ENCODE results near the gene UVRAG. TPM values are rescaled to one million over a fixed set of nuclear protein-coding genes. Genes with fewer than 3 reads are reported as not detected.
A peak's percentile ranks its signal among the peaks of the same experiment; 100 is the strongest.

UVRAG gene
- polyA plus RNA-seq, 1 donor = 13.8 TPM

DNA sequence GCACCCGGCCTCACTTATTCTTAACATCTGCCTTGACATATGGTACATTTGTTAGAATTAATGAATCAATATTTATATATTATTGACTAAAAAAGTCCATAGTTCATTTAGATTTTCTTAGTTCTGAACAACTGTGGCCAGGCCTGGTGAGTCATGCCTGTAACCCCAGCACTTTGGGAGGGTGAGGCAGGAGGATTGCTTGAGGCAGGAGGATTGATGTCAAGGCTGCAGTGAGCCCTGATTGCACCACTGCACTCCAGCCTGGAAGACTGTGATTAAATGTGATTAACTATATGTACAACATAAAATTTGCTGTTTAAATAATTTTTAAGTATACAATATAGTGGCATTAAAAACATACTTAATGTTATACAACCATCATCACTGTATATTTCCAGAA is 5.6 kb downstream of the UVRAG start:
- no peaks in the 10 kb centered on the region for H3K36me3 ChIP-seq (ENCODE audit: control insufficient read depth, insufficient read depth, low read length)
- H3K9me3 ChIP-seq (ENCODE audit: control insufficient read depth, low read depth, low read length) = peaks cover under 1% of the 10 kb centered on the region
- no peak overlapping the region for H3K27ac ChIP-seq (ENCODE audit: low read length)
- WGBS (ENCODE audit: insufficient coverage, low lambda C conversion rate) = no CpG with 5 or more reads among the region's 1 CpG
- no peak overlapping the region for H3K4me3 ChIP-seq (ENCODE audit: low read length)
- no peaks in the 10 kb centered on the region for H3K27me3 ChIP-seq (ENCODE audit: control insufficient read depth, insufficient read depth, low read length)
- no peak for DNase-seq
- peaks cover 20% of the 10 kb centered on the region for H3K4me1 ChIP-seq (ENCODE audit: control insufficient read depth, insufficient read depth, low read length)

DNA sequence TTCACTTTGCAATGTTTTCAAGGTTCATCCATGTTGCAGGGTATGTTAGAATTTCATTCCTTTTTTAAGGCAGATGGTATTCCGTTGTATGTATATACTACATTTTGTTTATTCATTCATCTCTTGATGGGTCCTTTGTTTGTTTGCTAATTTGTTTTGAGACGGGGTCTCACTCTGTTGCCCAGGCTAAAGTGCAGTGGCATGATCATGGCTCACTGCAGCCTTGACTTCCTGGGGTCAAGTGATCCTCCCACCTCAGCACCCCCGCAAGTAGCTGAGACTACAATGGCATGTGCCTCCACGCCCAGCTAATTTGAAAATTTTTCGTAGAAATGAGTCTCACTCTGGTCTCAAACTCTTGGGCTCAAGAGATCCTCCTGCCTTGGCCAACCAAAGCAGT is 6.2 kb downstream of the UVRAG start:
- WGBS (ENCODE audit: insufficient coverage, low lambda C conversion rate) = no CpG with 5 or more reads among the region's 5 CpGs
- no peaks in the 10 kb centered on the region for H3K27me3 ChIP-seq (ENCODE audit: control insufficient read depth, insufficient read depth, low read length)
- DNase-seq = no peak
- no peak overlapping the region for H3K4me3 ChIP-seq (ENCODE audit: low read length)
- peaks cover 20% of the 10 kb centered on the region for H3K4me1 ChIP-seq (ENCODE audit: control insufficient read depth, insufficient read depth, low read length)
- no peak overlapping the region for H3K27ac ChIP-seq (ENCODE audit: low read length)
- no peaks in the 10 kb centered on the region for H3K9me3 ChIP-seq (ENCODE audit: control insufficient read depth, low read depth, low read length)
- H3K36me3 ChIP-seq (ENCODE audit: control insufficient read depth, insufficient read depth, low read length) = no peaks in the 10 kb centered on the region

DNA sequence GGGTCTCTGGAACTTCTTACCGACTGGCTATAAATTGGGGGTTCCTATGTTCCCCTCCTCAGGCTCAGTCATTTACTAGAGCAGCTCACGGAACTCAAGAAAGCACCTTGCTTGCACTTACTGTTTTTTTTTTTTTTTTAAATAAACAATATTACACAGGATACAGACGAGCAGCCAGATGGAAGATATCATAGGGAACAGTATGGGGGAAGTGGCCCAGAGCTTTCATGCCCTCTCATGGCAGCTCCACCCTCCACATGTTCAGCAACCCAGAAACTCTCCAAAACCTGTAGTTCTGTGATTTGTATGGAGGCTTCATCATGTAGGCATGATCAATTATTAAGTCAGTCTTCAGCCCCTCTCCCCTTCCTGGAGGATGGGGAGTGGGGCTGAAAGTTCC is 7.5 kb downstream of the UVRAG start:
- Histone ChIP-seq H3K9me3 (ENCODE audit: control insufficient read depth, low read depth, low read length) (no peaks in the 10 kb centered on the region), H3K4me3 (ENCODE audit: low read length) (no peak overlapping the region), H3K27ac (ENCODE audit: low read length) (no peak overlapping the region), H3K27me3 (ENCODE audit: control insufficient read depth, insufficient read depth, low read length) (no peaks in the 10 kb centered on the region), H3K4me1 (ENCODE audit: control insufficient read depth, insufficient read depth, low read length) (peaks cover 7% of the 10 kb centered on the region), H3K36me3 (ENCODE audit: control insufficient read depth, insufficient read depth, low read length) (no peaks in the 10 kb centered on the region)
- DNase-seq = no peak
- no CpG with 5 or more reads among the region's 3 CpGs for WGBS (ENCODE audit: insufficient coverage, low lambda C conversion rate)

DNA sequence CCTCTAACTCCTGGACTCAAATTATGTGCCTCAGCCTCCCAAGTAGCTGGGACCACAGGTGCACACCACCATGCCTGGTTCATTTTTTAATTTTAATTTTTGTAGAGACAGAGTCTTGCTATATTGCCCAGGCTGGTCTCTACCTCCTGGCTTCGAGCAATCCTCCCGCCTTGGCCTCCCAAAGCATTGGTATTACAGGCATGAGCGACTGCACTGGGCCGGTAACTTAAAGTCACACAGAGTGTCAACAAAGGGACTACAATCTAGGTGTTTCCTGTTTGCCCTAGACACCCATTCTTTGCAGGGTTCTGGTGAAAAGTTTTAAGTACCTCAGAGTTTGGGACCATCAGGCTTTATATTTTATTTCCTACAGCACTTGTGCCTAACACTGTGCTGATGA is 8.4 kb downstream of the UVRAG start:
- peaks cover 7% of the 10 kb centered on the region for H3K4me1 ChIP-seq (ENCODE audit: control insufficient read depth, insufficient read depth, low read length)
- H3K27ac ChIP-seq (ENCODE audit: low read length) = no peak overlapping the region

DNA sequence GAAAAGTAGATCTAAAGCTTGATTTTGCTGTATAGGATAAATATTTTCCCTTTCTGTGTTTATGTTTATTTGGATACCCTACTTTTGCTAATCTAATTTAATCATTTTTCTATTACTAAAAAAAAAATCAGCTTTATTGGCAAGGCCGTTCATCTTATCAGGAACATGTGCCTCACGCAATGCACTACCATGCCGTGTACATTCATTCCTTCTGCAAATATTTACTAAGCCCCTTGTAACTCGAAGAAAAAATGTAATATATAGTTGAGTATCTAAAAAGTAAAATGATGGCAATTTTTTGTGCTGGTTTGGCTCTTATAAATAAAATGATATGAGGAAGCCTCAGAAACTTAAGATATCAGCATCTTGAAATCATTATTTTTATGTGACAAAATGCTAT is 8.9 kb downstream of the UVRAG start:
- H3K9me3 ChIP-seq (ENCODE audit: control insufficient read depth, low read depth, low read length) = no peaks in the 10 kb centered on the region
- H3K36me3 ChIP-seq (ENCODE audit: control insufficient read depth, insufficient read depth, low read length) = no peaks in the 10 kb centered on the region
- no peak overlapping the region for H3K27ac ChIP-seq (ENCODE audit: low read length)
- no CpG with 5 or more reads among the region's 4 CpGs for WGBS (ENCODE audit: insufficient coverage, low lambda C conversion rate)
- peaks cover 7% of the 10 kb centered on the region for H3K4me1 ChIP-seq (ENCODE audit: control insufficient read depth, insufficient read depth, low read length)
- H3K27me3 ChIP-seq (ENCODE audit: control insufficient read depth, insufficient read depth, low read length) = no peaks in the 10 kb centered on the region
- no peak overlapping the region for H3K4me3 ChIP-seq (ENCODE audit: low read length)
- DNase-seq = no peak

More for the DNA sequence above, 8.4 kb downstream of the UVRAG start:
- DNase-seq = no peak
- Histone ChIP-seq H3K36me3 (ENCODE audit: control insufficient read depth, insufficient read depth, low read length) (no peaks in the 10 kb centered on the region), H3K9me3 (ENCODE audit: control insufficient read depth, low read depth, low read length) (no peaks in the 10 kb centered on the region), H3K4me3 (ENCODE audit: low read length) (no peak overlapping the region), H3K27me3 (ENCODE audit: control insufficient read depth, insufficient read depth, low read length) (no peaks in the 10 kb centered on the region)
- no CpG with 5 or more reads among the region's 4 CpGs for WGBS (ENCODE audit: insufficient coverage, low lambda C conversion rate)

DNA sequence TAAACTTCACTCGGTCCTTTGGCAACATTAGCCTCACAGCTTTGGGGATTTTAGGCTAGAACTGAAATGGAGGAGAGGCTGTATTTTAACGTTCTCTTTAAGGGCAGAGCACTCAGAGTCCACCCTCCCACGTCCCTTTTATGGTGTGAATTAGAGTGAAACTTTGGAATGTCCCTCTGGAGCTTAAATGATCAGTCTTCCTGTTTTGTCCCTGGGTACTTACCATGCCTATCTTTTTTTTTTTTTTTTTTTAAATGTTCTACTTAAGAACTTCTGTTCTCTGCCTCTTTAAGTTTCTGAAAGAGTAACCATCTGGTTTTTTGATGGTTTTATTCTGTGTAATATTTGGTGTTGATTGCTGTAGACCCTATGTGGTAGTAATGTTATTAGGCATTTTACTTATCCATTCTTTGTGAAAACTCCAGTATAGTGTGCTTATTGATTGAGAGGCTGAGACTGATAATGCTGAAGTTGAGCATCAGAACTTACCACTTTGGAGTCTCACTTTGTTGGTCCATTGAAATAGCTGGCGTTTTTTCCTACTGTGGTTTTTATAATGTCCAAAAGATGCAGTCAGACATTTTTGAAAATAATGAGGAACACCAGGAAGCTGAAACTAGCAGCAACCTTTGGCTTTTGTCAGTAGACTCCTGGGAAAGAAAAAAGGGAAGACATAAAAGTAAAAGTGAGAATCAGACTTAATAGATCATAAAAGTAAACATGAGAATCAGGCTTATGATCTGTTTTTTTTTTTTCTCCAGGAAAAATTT is 11.6 kb downstream of the UVRAG start:
- no CpG with 5 or more reads among the region's 4 CpGs for WGBS (ENCODE audit: insufficient coverage, low lambda C conversion rate)
- no peak for DNase-seq
- H3K27me3 ChIP-seq (ENCODE audit: control insufficient read depth, insufficient read depth, low read length) = no peaks in the 10 kb centered on the region
- H3K27ac ChIP-seq (ENCODE audit: low read length) = no peak overlapping the region
- no peaks in the 10 kb centered on the region for H3K9me3 ChIP-seq (ENCODE audit: control insufficient read depth, low read depth, low read length)
- no peak overlapping the region for H3K4me3 ChIP-seq (ENCODE audit: low read length)
- H3K4me1 ChIP-seq (ENCODE audit: control insufficient read depth, insufficient read depth, low read length) = peaks cover 7% of the 10 kb centered on the region
- H3K36me3 ChIP-seq (ENCODE audit: control insufficient read depth, insufficient read depth, low read length) = no peaks in the 10 kb centered on the region

DNA sequence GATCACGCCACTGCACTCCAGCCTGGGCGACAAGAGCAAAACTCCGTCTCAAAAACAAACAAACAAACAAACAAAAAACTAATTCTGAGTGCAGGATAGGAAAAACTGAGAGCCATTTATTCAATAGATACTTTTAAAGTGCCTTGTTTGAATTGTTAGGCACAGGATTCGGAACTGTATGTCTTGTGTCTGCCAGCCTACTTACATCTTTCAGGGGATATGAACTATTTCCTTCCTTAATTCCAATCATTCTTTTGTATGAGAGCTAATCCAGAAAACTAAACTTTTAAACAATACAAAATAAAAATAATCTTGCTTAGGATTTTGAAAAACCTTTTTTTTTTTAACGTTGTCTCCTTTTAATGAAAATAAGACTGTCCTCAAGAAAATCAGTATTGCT is 12.6 kb downstream of the UVRAG start:
- no peaks in the 10 kb centered on the region for H3K36me3 ChIP-seq (ENCODE audit: control insufficient read depth, insufficient read depth, low read length)
- H3K4me1 ChIP-seq (ENCODE audit: control insufficient read depth, insufficient read depth, low read length) = peaks cover 7% of the 10 kb centered on the region
- no peak overlapping the region for H3K27ac ChIP-seq (ENCODE audit: low read length)
- no peak overlapping the region for H3K4me3 ChIP-seq (ENCODE audit: low read length)
- no peaks in the 10 kb centered on the region for H3K27me3 ChIP-seq (ENCODE audit: control insufficient read depth, insufficient read depth, low read length)
- no peaks in the 10 kb centered on the region for H3K9me3 ChIP-seq (ENCODE audit: control insufficient read depth, low read depth, low read length)
- 95% methylated on average over 2 of the region's 5 CpGs for WGBS (ENCODE audit: insufficient coverage, low lambda C conversion rate)
- DNase-seq = no peak

DNA sequence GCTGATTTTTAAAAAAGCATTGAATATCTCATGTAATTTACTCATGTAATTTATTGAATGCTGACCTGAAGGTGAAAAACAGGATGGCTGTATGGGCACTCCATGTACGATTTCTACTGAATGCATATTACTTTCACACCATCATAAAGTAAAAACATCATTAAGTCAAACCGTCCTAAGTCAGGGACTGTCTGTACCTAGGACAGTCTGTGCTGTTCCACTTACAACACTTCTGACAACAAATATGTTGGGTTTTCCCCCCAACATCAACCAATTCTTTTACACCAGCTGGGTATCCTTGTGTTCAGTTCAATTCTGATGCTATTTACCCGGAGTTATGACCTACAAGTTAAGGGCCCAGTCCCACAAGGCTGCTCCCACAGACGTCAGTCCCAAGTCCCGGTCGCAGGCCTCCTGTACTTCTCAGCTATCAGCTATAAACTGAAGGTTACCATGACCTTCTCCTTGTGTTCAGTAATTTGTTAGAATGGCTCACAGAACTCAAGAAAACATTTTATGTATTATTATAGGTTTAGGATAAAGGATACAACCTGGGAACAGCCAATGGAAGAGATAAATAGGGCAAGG is 17.0 kb downstream of the UVRAG start:
- H3K27ac ChIP-seq (ENCODE audit: low read length) = no peak overlapping the region
- no CpG with 5 or more reads among the region's 6 CpGs for WGBS (ENCODE audit: insufficient coverage, low lambda C conversion rate)
- no peak overlapping the region for H3K4me3 ChIP-seq (ENCODE audit: low read length)
- H3K4me1 ChIP-seq (ENCODE audit: control insufficient read depth, insufficient read depth, low read length) = no peaks in the 10 kb centered on the region
- H3K36me3 ChIP-seq (ENCODE audit: control insufficient read depth, insufficient read depth, low read length) = no peaks in the 10 kb centered on the region
- H3K9me3 ChIP-seq (ENCODE audit: control insufficient read depth, low read depth, low read length) = no peaks in the 10 kb centered on the region
- peak in 1 of 2 donors; percentile 20 for DNase-seq
- no peaks in the 10 kb centered on the region for H3K27me3 ChIP-seq (ENCODE audit: control insufficient read depth, insufficient read depth, low read length)

DNA sequence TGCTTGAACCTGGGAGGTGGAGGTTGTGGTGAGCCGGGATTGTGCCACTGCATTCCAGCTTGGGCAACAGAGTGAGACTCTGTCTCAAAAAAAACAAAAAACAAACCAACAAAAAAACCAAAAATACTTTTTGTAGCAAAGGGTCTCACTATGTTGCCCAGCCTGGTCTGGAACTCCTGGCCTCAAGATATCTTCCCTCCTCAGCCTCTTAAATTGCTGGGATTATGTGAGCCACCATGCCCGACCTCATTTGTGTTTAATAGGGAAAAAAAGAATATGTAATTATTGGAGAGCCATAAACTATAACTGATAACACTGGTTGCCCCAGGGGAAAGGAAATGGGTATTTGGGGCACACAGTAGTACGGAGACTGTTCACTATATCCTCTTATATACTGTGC is 19.7 kb downstream of the UVRAG start:
- Histone ChIP-seq H3K9me3 (ENCODE audit: control insufficient read depth, low read depth, low read length) (no peaks in the 10 kb centered on the region), H3K27me3 (ENCODE audit: control insufficient read depth, insufficient read depth, low read length) (no peaks in the 10 kb centered on the region), H3K36me3 (ENCODE audit: control insufficient read depth, insufficient read depth, low read length) (peaks cover 2% of the 10 kb centered on the region), H3K27ac (ENCODE audit: low read length) (no peak overlapping the region), H3K4me3 (ENCODE audit: low read length) (no peak overlapping the region), H3K4me1 (ENCODE audit: control insufficient read depth, insufficient read depth, low read length) (no peaks in the 10 kb centered on the region)
- no CpG with 5 or more reads among the region's 3 CpGs for WGBS (ENCODE audit: insufficient coverage, low lambda C conversion rate)
- DNase-seq = no peak

DNA sequence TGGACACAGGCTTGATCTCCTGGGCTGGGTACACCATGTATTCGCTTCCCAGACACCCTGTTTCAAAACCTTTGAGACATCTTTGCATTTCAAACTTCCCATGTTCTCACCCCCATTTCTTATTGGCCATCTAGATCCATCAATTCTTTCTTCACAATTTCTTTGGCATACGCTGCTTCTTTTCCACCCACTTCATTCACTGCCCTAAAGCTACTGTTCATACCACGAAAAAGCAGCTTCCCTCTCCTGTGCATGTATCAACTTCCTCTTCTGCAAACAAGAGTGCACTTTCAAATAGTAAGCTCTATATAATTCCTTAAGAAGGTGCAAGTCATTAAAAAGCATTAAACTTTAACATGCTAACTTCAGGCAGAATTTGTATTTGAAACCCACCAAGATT is 21.4 kb downstream of the UVRAG start:
- DNase-seq = no peak
- Histone ChIP-seq H3K36me3 (ENCODE audit: control insufficient read depth, insufficient read depth, low read length) (peaks cover 2% of the 10 kb centered on the region), H3K4me3 (ENCODE audit: low read length) (no peak overlapping the region), H3K27ac (ENCODE audit: low read length) (no peak overlapping the region), H3K9me3 (ENCODE audit: control insufficient read depth, low read depth, low read length) (no peaks in the 10 kb centered on the region), H3K27me3 (ENCODE audit: control insufficient read depth, insufficient read depth, low read length) (no peaks in the 10 kb centered on the region), H3K4me1 (ENCODE audit: control insufficient read depth, insufficient read depth, low read length) (no peaks in the 10 kb centered on the region)
- WGBS (ENCODE audit: insufficient coverage, low lambda C conversion rate) = 90% methylated on average over 3 of the region's 3 CpGs

DNA sequence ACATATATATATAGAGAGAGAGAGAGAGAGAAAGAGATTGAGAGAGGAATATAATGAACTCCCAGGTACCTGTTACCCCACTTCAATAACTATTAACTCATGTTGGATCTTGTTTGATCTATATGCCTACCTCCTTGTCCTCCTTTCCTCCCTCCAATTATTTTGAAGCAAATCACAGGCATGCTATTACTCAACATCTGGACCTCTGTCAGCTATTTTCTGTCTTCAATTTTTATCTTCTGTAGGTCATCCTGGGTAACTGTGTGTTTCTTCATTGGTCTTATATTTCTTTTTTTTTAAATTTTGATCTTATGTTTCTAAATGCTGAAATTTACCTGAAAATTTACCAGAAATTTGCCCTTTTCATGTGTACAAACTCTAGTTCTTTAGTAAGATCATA is 24.8 kb downstream of the UVRAG start:
- H3K9me3 ChIP-seq (ENCODE audit: control insufficient read depth, low read depth, low read length) = no peaks in the 10 kb centered on the region
- peaks cover 6% of the 10 kb centered on the region for H3K36me3 ChIP-seq (ENCODE audit: control insufficient read depth, insufficient read depth, low read length)
- H3K4me3 ChIP-seq (ENCODE audit: low read length) = no peak overlapping the region
- no peak overlapping the region for H3K27ac ChIP-seq (ENCODE audit: low read length)
- H3K4me1 ChIP-seq (ENCODE audit: control insufficient read depth, insufficient read depth, low read length) = no peaks in the 10 kb centered on the region
- H3K27me3 ChIP-seq (ENCODE audit: control insufficient read depth, insufficient read depth, low read length) = no peaks in the 10 kb centered on the region
- no peak for DNase-seq
